Tibial nerve (tissue), 4 donors: Measurements from ENCODE around the gene PLXNB3.

Experiments used
- EP300 ChIP-seq, 2 donors: sonication (generic); formaldehyde crosslinking; IDR thresholded peaks; one replicate each; pipeline ENCODE4 v1.6.1; 2017; ENCODE audit warnings: antibody characterized with exemption in 2 of 2, mild to moderate bottlenecking in 1 of 2
- POLR2A ChIP-seq, 2 donors: fragments of 450-650 bp; IDR thresholded peaks; one replicate each; pipeline ENCODE4 v1.6.1; 2017; ENCODE audit warnings: antibody characterized with exemption in 2 of 2, mild to moderate bottlenecking in 2 of 2, moderate library complexity in 2 of 2
- TF ChIP-seq, protein P1 (sequence below), 5 experiments: fragments of 200-600 bp in 3 of 5; fragments of 450-650 bp in 2 of 5; sonication (generic) in 3 of 5; IDR thresholded peaks; one replicate each; pipeline ENCODE4 v1.5.1; 2016 to 2019; ENCODE audit warnings: antibody characterized with exemption in 5 of 5, mild to moderate bottlenecking in 3 of 5, moderate library complexity in 2 of 5

DNA sequence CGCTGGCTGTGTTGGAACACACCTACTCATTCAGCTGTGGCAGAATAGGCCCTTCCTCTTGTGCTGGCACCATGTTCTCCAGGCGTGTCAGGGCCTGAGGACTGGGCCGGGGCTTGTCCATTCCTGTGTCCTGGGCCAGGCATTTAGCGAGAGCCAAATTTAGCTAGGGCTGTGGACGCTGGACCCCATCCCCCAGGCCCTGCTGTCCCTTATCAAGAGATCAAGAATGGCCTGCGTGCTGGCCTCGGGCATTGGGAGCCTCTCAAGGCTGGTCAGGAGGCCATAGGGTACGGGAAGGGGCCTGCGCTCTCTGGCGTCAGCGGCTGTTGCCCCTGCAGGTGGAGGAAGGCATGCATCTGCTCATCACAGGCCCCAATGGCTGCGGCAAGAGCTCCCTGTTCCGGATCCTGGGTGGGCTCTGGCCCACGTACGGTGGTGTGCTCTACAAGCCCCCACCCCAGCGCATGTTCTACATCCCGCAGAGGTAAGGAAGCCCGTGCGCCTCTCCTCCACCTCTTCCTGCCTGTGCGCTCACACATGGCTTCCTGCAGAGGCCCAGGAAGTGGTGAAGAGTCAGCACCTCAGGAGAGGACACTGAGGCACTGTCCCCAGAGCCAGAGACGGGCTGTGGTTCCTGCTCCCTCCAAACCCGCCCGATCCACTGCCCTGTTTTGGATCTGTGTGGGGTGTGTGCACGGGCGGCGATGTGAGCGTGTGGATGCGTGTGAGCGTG is 24.1 kb upstream of the PLXNB3 start:
- TF ChIP-seq, protein P1, sequence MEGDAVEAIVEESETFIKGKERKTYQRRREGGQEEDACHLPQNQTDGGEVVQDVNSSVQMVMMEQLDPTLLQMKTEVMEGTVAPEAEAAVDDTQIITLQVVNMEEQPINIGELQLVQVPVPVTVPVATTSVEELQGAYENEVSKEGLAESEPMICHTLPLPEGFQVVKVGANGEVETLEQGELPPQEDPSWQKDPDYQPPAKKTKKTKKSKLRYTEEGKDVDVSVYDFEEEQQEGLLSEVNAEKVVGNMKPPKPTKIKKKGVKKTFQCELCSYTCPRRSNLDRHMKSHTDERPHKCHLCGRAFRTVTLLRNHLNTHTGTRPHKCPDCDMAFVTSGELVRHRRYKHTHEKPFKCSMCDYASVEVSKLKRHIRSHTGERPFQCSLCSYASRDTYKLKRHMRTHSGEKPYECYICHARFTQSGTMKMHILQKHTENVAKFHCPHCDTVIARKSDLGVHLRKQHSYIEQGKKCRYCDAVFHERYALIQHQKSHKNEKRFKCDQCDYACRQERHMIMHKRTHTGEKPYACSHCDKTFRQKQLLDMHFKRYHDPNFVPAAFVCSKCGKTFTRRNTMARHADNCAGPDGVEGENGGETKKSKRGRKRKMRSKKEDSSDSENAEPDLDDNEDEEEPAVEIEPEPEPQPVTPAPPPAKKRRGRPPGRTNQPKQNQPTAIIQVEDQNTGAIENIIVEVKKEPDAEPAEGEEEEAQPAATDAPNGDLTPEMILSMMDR (IDR thresholded peaks at IDR 0.05) = no peak
- TF ChIP-seq EP300 (IDR thresholded peaks at IDR 0.05) (no peak), POLR2A (IDR thresholded peaks at IDR 0.05) (no peak)
